HG03095 (cell line): ENCODE measurements around the gene PBX3.

Experiments
- ATAC-seq: cut with Tn5 transposase; IDR thresholded peaks from one replicate; pipeline ENCODE4 v1.9.1; 2021; ENCODE audit warnings: moderate library complexity; ENCODE audit not compliant: unreplicated experiment

PBX3 gene

GRCh38 chr9:126016579-126017290, 269.6 kb downstream of the PBX3 start:
- no peak for ATAC-seq
